HG03457 (cell line): ENCODE results near the gene IFNL2.

Experiments
- ATAC-seq: cut with Tn5 transposase; IDR thresholded peaks from one replicate; pipeline ENCODE4 v1.9.1; 2021; ENCODE audit warnings: moderate number of reproducible peaks; ENCODE audit not compliant: unreplicated experiment

The IFNL2 gene

GRCh38 chr19:39316627-39317321 is 48.6 kb downstream of the IFNL2 start:
- ATAC-seq = no peak

- ATAC-seq = no peak
These were observed 49.3 kb downstream of the IFNL2 start for GRCh38 chr19:39317476-39317875.

GRCh38 chr19:39318071-39318470 is 49.9 kb downstream of the IFNL2 start:
- ATAC-seq = no peak

- no peak for ATAC-seq
These were observed 50.5 kb downstream of the IFNL2 start for GRCh38 chr19:39318690-39319089.

GRCh38 chr19:39319098-39319891 is 51.1 kb downstream of the IFNL2 start:
- no peak for ATAC-seq
